Measurements from ENCODE around the gene KMT5C. TPM values are rescaled to one million over a fixed set of nuclear protein-coding genes. Genes with fewer than 3 reads are reported as not detected.

Gene KMT5C
- total RNA-seq, 1 donor from 2014 or later: 34.3 TPM

DNA sequence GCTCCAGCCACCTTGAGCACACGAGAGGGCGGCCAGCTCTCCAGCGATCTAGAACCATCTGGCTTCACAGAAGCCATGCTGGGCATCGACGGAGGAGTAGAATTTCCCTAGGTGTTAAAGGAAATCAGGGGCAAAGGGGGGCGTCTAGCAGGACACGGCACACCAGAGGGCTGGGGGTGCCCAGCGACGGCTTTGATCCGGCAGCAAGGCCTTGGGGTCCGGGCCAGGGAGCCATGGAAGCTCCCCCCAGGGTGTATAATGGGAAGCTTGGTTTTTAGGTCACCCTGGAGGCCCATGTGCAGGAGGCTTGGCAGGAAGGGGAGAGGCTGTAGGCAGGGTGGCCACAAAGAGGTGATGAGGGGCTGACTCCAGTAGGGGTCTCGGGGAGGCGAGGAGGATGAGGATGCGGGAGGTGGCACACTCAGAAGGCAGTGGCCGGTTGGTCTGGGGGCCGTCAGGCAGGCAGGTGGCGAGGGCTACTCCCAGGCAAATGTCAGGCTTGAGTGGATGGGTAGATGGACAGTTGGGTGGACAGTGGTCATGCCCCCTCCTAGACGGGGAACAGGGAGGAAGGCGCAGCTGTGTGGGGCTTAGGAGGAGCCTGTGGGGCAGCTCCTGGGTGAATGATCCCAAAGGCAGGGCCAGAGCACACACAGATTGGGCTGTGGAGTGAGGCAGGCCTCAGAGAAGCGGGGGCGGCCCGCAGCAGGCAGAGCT lies 5.6 kb downstream of the KMT5C start:
- Mint-ChIP-seq H3K36me3 (ENCODE audit: low read depth) (peaks cover 20% of the 10 kb centered on the region), H3K4me3 (ENCODE audit: low read depth) (no peak overlapping the region), H3K4me1 (ENCODE audit: low read depth) (peaks cover 6% of the 10 kb centered on the region), H3K27me3 (ENCODE audit: low read depth) (no peaks in the 10 kb centered on the region), H3K27ac (no peak overlapping the region), H3K9me3 (no peaks in the 10 kb centered on the region)
- DNase-seq (ENCODE audit: low spot score): no peak
- intact Hi-C loops (cut with micrococcal nuclease): no loop called here

GRCh38 chr19:55345818-55346724 lies 6.4 kb downstream of the KMT5C start:
- H3K4me1 Mint-ChIP-seq (ENCODE audit: low read depth): peaks cover 3% of the 10 kb centered on the region
- H3K27me3 Mint-ChIP-seq (ENCODE audit: low read depth): no peaks in the 10 kb centered on the region
- H3K36me3 Mint-ChIP-seq (ENCODE audit: low read depth): peaks cover 20% of the 10 kb centered on the region
- DNase-seq (ENCODE audit: low spot score): no peak
- intact Hi-C loops (cut with micrococcal nuclease): no loop called here
- H3K4me3 Mint-ChIP-seq (ENCODE audit: low read depth): no peak overlapping the region
- H3K9me3 Mint-ChIP-seq: no peaks in the 10 kb centered on the region
- H3K27ac Mint-ChIP-seq: no peak overlapping the region

DNA sequence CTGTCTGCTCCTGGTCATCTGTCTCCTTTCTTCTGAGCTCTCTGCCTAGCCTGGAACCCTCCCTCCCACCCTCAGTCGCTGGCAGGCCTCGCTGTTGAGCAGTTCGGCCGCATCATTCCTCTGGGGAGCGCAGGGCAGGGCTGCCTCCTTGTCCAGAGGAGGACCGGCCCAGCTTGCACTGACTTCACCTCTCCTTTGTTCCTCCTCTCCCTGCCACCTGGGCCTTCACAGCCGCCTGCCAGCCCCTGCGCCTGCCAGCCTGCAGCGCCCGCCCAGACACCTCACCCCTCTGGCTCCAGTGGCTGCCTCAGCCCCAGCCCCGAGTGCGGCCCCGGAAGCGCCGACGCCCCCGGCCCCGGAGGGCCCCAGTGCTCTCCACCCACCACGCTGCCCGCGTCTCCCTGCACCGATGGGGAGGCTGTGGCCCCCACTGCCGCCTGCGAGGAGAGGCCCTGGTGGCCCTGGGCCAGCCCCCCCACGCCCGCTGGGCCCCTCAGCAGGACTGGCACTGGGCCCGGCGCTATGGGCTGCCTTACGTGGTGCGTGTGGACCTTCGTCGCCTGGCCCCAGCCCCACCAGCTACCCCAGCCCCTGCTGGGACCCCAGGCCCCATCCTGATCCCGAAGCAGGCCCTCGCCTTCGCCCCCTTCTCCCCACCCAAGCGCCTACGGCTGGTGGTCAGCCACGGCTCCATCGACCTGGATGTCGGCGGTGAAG lies 7.2 kb downstream of the KMT5C start:
- H3K36me3 Mint-ChIP-seq (ENCODE audit: low read depth): peaks cover 17% of the 10 kb centered on the region
- DNase-seq (ENCODE audit: low spot score): no peak
- no peaks in the 10 kb centered on the region for H3K9me3 Mint-ChIP-seq
- H3K4me1 Mint-ChIP-seq (ENCODE audit: low read depth): no peaks in the 10 kb centered on the region
- no peak overlapping the region for H3K27ac Mint-ChIP-seq
- intact Hi-C loops (cut with micrococcal nuclease): no loop called here
- H3K27me3 Mint-ChIP-seq (ENCODE audit: low read depth): peaks cover 8% of the 10 kb centered on the region
- no peak overlapping the region for H3K4me3 Mint-ChIP-seq (ENCODE audit: low read depth)

- Mint-ChIP-seq H3K27me3 (ENCODE audit: low read depth) (peaks cover 14% of the 10 kb centered on the region), H3K36me3 (ENCODE audit: low read depth) (peaks cover 15% of the 10 kb centered on the region), H3K27ac (no peak overlapping the region), H3K4me3 (ENCODE audit: low read depth) (no peak overlapping the region), H3K4me1 (ENCODE audit: low read depth) (no peaks in the 10 kb centered on the region), H3K9me3 (no peaks in the 10 kb centered on the region)
- no peak for DNase-seq (ENCODE audit: low spot score)
- intact Hi-C loops (cut with micrococcal nuclease): no loop called here
These were observed 7.8 kb downstream of the KMT5C start for GRCh38 chr19:55347442-55348009.

DNA sequence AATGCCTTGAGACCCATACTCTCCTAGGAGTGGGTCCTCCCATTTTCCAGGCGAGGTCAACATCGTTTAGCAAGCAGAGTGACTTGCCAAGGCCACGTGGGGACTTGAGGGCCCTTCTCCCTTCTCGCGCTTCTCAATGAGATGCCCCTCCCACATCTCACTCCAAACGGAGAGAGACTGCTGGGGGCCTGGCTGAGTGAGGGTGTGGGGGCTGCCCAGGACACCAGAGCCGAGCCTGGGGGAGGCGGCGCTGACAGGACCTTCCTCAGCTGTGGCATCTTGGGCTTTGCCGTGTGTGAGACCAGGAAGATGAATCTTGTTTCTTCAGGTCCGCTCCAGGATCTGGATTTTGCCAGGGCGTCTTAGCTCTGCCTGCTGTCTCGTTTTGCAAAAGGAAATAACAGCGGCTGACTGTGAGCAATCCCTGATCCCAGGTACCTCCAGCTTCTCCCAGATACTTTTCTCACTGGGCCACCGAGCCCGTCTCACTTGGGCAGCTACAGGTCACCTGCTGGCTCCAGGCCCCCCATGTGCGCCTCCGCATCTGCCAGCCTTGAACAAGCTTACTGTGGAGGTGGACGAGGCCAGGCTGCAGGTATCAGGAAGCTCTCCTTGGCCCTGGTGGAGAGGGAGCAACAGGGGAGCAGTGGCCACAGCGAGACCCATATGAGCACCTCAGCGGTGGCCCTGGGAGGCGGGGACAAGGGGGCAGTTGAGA lies 8.8 kb downstream of the KMT5C start:
- H3K9me3 Mint-ChIP-seq: no peaks in the 10 kb centered on the region
- H3K36me3 Mint-ChIP-seq (ENCODE audit: low read depth): peaks cover 7% of the 10 kb centered on the region
- peaks cover 24% of the 10 kb centered on the region for H3K27me3 Mint-ChIP-seq (ENCODE audit: low read depth)
- no peaks in the 10 kb centered on the region for H3K4me1 Mint-ChIP-seq (ENCODE audit: low read depth)
- DNase-seq (ENCODE audit: low spot score): no peak
- no peak overlapping the region for H3K4me3 Mint-ChIP-seq (ENCODE audit: low read depth)
- no peak overlapping the region for H3K27ac Mint-ChIP-seq
- intact Hi-C loops (cut with micrococcal nuclease): no loop called here

DNA sequence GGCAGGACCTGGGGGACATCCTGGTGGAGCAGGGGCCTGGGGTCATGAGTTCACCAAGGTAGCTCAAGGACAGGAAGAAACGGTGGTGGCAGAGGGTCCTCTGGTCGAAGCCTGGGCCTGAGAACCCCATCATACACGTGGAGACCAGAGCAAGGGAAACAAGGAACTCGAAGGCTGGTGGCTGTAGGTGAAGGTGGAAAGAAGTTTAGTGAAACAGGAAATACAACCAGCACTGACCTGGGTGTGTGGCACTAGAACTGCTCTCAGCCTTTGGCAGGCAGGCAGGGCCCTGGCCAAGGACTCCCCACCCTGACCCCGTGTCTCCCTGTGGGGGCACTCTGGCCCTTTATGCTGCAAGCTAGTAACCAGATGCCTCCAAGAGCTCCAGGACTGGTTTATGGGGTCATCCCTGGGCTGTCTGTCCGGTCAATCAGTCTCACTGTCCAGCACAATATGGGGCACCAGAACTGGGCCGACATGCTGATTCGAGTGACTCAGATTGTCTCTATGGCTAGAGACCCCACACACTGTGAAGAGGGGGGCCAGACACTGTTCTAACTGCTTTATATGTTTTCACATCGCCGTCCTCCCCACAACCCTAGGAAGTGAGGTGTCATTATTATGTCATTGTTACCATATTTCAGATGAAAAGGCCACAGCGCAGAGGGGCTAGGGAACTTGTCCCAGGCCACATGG lies 11.1 kb downstream of the KMT5C start:
- H3K27me3 Mint-ChIP-seq (ENCODE audit: low read depth): peaks cover 35% of the 10 kb centered on the region
- no peak overlapping the region for H3K27ac Mint-ChIP-seq
- no peaks in the 10 kb centered on the region for H3K4me1 Mint-ChIP-seq (ENCODE audit: low read depth)
- intact Hi-C loops (cut with micrococcal nuclease): no loop called here
- no peak overlapping the region for H3K4me3 Mint-ChIP-seq (ENCODE audit: low read depth)
- H3K36me3 Mint-ChIP-seq (ENCODE audit: low read depth): peaks cover 3% of the 10 kb centered on the region
- DNase-seq (ENCODE audit: low spot score): no peak
- no peaks in the 10 kb centered on the region for H3K9me3 Mint-ChIP-seq

DNA sequence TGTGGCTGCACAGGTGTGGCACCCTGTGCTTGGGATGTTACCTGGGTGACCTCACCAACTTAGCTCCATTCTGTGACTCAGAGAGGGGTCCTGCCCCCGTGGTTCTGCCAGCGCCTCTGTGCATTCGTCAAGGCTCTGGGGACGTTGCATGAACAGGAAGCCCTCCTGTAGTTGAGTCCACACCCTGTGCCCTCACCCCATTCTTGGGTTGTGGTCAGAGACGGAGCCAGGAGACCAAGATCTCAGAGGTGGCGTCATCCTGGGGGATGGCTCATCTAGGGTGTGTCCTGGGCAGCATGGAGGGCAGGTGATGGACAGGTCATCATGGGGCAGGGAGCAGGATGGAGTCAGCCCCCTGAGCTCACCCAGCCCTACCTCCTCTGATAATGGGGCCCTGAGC lies 12.4 kb downstream of the KMT5C start:
- DNase-seq (ENCODE audit: low spot score): no peak
- Mint-ChIP-seq H3K9me3 (no peaks in the 10 kb centered on the region), H3K4me3 (ENCODE audit: low read depth) (no peak overlapping the region), H3K36me3 (ENCODE audit: low read depth) (peaks cover 3% of the 10 kb centered on the region), H3K27me3 (ENCODE audit: low read depth) (peaks cover 41% of the 10 kb centered on the region), H3K4me1 (ENCODE audit: low read depth) (no peaks in the 10 kb centered on the region), H3K27ac (no peak overlapping the region)
- intact Hi-C loops (cut with micrococcal nuclease): no loop called here

DNA sequence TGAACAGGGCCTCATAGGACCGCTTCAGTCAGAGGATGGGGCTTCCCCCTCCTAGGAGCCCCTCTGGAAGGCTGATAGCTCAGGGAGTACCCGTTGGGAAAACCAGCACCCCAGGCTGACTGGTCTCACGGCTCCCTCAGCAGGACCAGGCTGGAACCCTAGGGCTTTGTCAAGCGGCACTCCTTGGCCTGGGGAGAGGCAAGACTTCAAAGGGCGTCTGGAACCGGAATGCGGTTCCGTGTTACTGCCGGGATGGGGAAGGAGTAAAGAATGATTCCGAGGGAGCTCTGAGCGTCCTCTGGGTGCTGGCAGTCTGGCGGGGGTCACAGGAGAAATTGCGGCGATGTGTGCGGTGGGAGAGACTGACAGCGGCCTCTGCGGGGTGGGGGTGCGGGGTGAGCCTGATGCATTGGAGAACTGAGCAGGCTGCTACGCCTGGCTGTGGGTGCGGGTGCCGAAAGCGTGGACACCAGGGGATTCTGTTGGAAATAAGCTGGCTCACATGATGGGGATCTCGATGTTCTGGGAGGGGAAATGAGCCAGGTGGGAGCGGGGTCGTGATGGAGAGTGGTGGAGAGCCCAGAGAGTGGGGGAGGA lies 13.0 kb downstream of the KMT5C start:
- no peaks in the 10 kb centered on the region for H3K4me1 Mint-ChIP-seq (ENCODE audit: low read depth)
- H3K27me3 Mint-ChIP-seq (ENCODE audit: low read depth): peaks cover 46% of the 10 kb centered on the region
- H3K36me3 Mint-ChIP-seq (ENCODE audit: low read depth): peaks cover 3% of the 10 kb centered on the region
- H3K4me3 Mint-ChIP-seq (ENCODE audit: low read depth): peak overlapping the region; percentile 15
- no peak for DNase-seq (ENCODE audit: low spot score)
- no peak overlapping the region for H3K27ac Mint-ChIP-seq
- intact Hi-C loops (cut with micrococcal nuclease): no loop called here
- H3K9me3 Mint-ChIP-seq: no peaks in the 10 kb centered on the region

GRCh38 chr19:55353356-55353802 lies 13.7 kb downstream of the KMT5C start:
- Mint-ChIP-seq H3K9me3 (no peaks in the 10 kb centered on the region), H3K36me3 (ENCODE audit: low read depth) (no peaks in the 10 kb centered on the region), H3K4me1 (ENCODE audit: low read depth) (no peaks in the 10 kb centered on the region), H3K27ac (no peak overlapping the region), H3K27me3 (ENCODE audit: low read depth) (peaks cover 46% of the 10 kb centered on the region), H3K4me3 (ENCODE audit: low read depth) (peak overlapping the region; percentile 64)
- no peak for DNase-seq (ENCODE audit: low spot score)
- intact Hi-C loops (cut with micrococcal nuclease): no loop called here

DNA sequence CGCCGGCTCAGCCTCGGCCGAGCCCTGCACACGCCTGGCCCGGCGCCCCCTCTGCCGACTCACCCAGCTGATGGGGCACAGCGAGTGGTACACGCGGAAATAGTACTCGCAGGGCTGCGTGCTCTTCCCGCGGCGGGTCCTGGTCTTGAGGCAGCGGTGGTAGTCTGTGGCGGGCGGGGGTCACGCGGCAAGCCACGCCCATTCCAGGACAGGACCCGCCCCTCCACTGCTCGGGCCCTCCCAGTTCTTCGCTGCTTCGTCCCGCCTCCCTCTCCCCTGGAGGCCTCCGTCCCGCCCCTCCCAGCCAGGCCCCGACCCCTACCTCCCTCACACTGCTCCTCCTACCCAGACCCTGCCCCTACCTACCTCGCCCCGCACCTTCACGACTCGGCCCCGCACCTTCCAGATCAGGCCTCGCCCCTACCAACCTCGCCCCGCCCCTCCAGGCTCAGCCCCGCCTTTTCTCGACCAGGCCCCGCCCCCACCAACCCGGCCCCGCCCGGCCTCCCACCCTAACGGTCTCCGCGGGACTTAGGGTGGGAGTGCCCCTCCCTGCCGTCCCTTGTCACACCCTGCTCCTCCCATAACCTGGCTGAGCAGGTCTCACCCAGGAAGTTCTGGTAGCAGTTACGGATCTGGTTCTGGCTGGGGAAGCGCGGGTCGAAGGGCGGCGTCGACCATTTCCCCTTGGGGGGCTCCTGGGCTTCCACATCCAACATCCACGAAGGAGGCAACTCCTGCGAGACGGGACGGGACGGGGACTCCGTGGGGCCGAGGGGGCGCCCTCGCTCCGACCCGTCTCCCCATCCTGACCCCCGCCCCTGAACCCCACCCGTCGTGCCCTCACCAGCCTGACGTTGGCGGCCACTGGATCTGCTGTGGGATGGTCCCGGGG lies 14.4 kb downstream of the KMT5C start:
- intact Hi-C loops (cut with micrococcal nuclease): no loop called here
- peak; percentile 31 for DNase-seq (ENCODE audit: low spot score)
- Mint-ChIP-seq H3K27ac (no peak overlapping the region), H3K9me3 (no peaks in the 10 kb centered on the region), H3K4me3 (ENCODE audit: low read depth) (peak overlapping the region; percentile 64), H3K4me1 (ENCODE audit: low read depth) (no peaks in the 10 kb centered on the region), H3K27me3 (ENCODE audit: low read depth) (peaks cover 46% of the 10 kb centered on the region), H3K36me3 (ENCODE audit: low read depth) (no peaks in the 10 kb centered on the region)

Data from activated T-helper 2 cell treated with anti-CD3 and anti-CD28 coated beads, Interferon-gamma antibody, Interleukin-2, Interleukin-4, amounts not matched to agents 10 μg/mL and 5 μg/mL and 100 μg/mL, durations not matched to agents 14 hours and 24 hours and 36 hours (primary cell).